CD14-positive monocyte (primary cell): ENCODE measurements around the gene TUBG1. TPM values are rescaled to one million over a fixed set of nuclear protein-coding genes. Genes with fewer than 3 reads are reported as not detected.
A peak's percentile ranks its signal among the peaks of the same experiment; 100 is the strongest.

Source experiments
- DNase-seq, 3 donors: peaks; one replicate each; pipeline ENCODE4 v3.0.0-alpha.2; 2011 to 2022
- H2AFZ ChIP-seq: 2 replicates; pipeline ENCODE4 v1.6.0; 2012; ENCODE audit warnings: mild to moderate bottlenecking, low read depth, low read length, inconsistent platforms; ENCODE audit not compliant: insufficient read depth, poor library complexity, severe bottlenecking
- H3K27ac ChIP-seq, 2 donors: 1 replicate in 1 of 2; 2 replicates in 1 of 2; pipeline ENCODE4 v1.5.1; 2012 to 2013; ENCODE audit warnings: low read length in 2 of 2, control low read depth in 1 of 2, inconsistent platforms in 1 of 2, low read depth in 1 of 2, mild to moderate bottlenecking in 1 of 2
- H3K27me3 ChIP-seq, 2 donors: one replicate each; pipeline versions ENCODE4 v1.6.0 to v1.6.1; 2011 to 2013; ENCODE audit warnings: low read length in 2 of 2; ENCODE audit not compliant: control insufficient read depth in 2 of 2, insufficient read depth in 2 of 2
- H3K36me3 ChIP-seq, 2 donors: replicated peaks in 1 of 2; 1 replicate in 1 of 2; 2 replicates in 1 of 2; pipeline versions ENCODE4 v1.5.1 to v1.6.1; 2012 to 2013; ENCODE audit warnings: low read length in 2 of 2, control low read depth in 1 of 2, inconsistent platforms in 1 of 2, mild to moderate bottlenecking in 1 of 2; ENCODE audit not compliant: insufficient read depth in 2 of 2, control insufficient read depth in 1 of 2
- H3K4me1 ChIP-seq, 2 donors: 1 replicate in 1 of 2; 2 replicates in 1 of 2; pipeline versions ENCODE4 v1.5.1 to v1.6.1; 2012 to 2013; ENCODE audit warnings: low read length in 2 of 2, control low read depth in 1 of 2, inconsistent platforms in 1 of 2, mild to moderate bottlenecking in 1 of 2, moderate library complexity in 1 of 2; ENCODE audit not compliant: insufficient read depth in 2 of 2, control insufficient read depth in 1 of 2
- H3K4me2 ChIP-seq: replicated peaks from 2 replicates; pipeline ENCODE3; 2012; ENCODE audit warnings: low read length, moderate library complexity, mild to moderate bottlenecking; ENCODE audit not compliant: poor library complexity, severe bottlenecking; ENCODE audit errors: extremely low read depth
- H3K4me3 ChIP-seq, 3 experiments: fragments of 200-600 bp in 1 of 3; sonication (generic) in 1 of 3; replicated peaks in 1 of 3; 1 replicate in 2 of 3; 2 replicates in 1 of 3; pipeline ENCODE4 v1.5.1; 2011 to 2013; ENCODE audit warnings: low read length in 3 of 3, mild to moderate bottlenecking in 3 of 3, control low read depth in 2 of 3, low read depth in 2 of 3, inconsistent platforms in 1 of 3, moderate library complexity in 1 of 3
- H3K79me2 ChIP-seq: 2 replicates; pipeline ENCODE4 v1.6.0; 2012; ENCODE audit warnings: mild to moderate bottlenecking, control low read depth, inconsistent platforms, low read length, moderate library complexity; ENCODE audit not compliant: insufficient read depth
- H3K9ac ChIP-seq: 2 replicates; pipeline ENCODE4 v1.6.0; 2017; ENCODE audit warnings: low read length, mild to moderate bottlenecking; ENCODE audit not compliant: insufficient read depth, poor library complexity, severe bottlenecking
- H3K9me3 ChIP-seq, 2 donors: replicated peaks in 1 of 2; 1 replicate in 1 of 2; 2 replicates in 1 of 2; pipeline versions ENCODE4 v1.5.1 to v1.6.1; 2012 to 2013; ENCODE audit warnings: low read length in 2 of 2, control low read depth in 1 of 2; ENCODE audit not compliant: control insufficient read depth in 1 of 2, insufficient read depth in 1 of 2
- H4K20me1 ChIP-seq: 2 replicates; pipeline ENCODE4 v1.6.0; 2012; ENCODE audit warnings: mild to moderate bottlenecking, low read length, control low read depth, moderate library complexity; ENCODE audit not compliant: insufficient read depth
- H3K27ac Mint-ChIP-seq, 7 donors: one replicate each; pipeline ENCODE4 v1.8.0; 2020; ENCODE audit warnings: mild to moderate bottlenecking in 7 of 7, mixed read lengths in 7 of 7, moderate library complexity in 6 of 7, inconsistent platforms in 2 of 7
- H3K27me3 Mint-ChIP-seq, 3 donors: one replicate each; pipeline ENCODE4 v1.8.0; 2021 to 2022; ENCODE audit warnings: low read depth in 3 of 3, mild to moderate bottlenecking in 3 of 3, mixed read lengths in 3 of 3, moderate library complexity in 3 of 3, inconsistent platforms in 1 of 3
- H3K36me3 Mint-ChIP-seq, 2 donors: one replicate each; pipeline ENCODE4 v1.8.0; 2020; ENCODE audit warnings: mixed read lengths in 2 of 2, inconsistent platforms in 1 of 2, mild to moderate bottlenecking in 1 of 2
- H3K4me1 Mint-ChIP-seq: one replicate; pipeline ENCODE4 v1.8.0; 2020; ENCODE audit warnings: mild to moderate bottlenecking, mixed read lengths
- H3K4me3 Mint-ChIP-seq, 2 donors: one replicate each; pipeline ENCODE4 v1.8.0; 2020; ENCODE audit warnings: mild to moderate bottlenecking in 2 of 2, mixed read lengths in 2 of 2, moderate library complexity in 1 of 2
- H3K9me3 Mint-ChIP-seq, 7 donors: one replicate each; pipeline ENCODE4 v1.8.0; 2020 to 2022; ENCODE audit warnings: mixed read lengths in 7 of 7, mild to moderate bottlenecking in 6 of 7, moderate library complexity in 6 of 7, inconsistent platforms in 2 of 7
- CTCF ChIP-seq: fragments of 200-600 bp; IDR thresholded peaks from one replicate; pipeline ENCODE4 v1.8.0; 2022; ENCODE audit warnings: antibody characterized with exemption, mild to moderate bottlenecking
- WGBS: methylation state at CpG from one replicate; pipeline ENCODE4 v1.1.5; 2013; ENCODE audit warnings: missing lambda C conversion rate; ENCODE audit not compliant: insufficient coverage; 5-methylcytosine and 5-hydroxymethylcytosine counted together
- intact Hi-C, 2 donors: fragments of 100-400 bp; cut with micrococcal nuclease; formaldehyde crosslinking; loops; one replicate each; pipeline versions ENCODE4 v1.15.0 to v1.15.1; 2023
- polyA plus RNA-seq, 3 donors: library from polyadenylated mRNA; depleted of rRNA in 1 of 3; unstranded in 2 of 3; stranded (reverse) in 1 of 3; fragments of 300-500 nt in 2 of 3; fragments of >200 nt in 1 of 3; fragmentation: Illumina TruSeq in 2 of 3; gene quantifications; 1 replicate in 2 of 3; 2 replicates in 1 of 3; pipeline ENCODE4 v1.2.3, GENCODE V29; 2012 to 2021

The TUBG1 gene
- polyA plus RNA-seq, 3 donors = 7.5 to 17.4 (median 10.2) TPM

- peak within 1 kb of the TSS; percentile 85 to 97 (median 95) for H3K27ac Mint-ChIP-seq
- WGBS = under 1% methylated on average over 58 of the region's 72 CpGs
- H3K9me3 Mint-ChIP-seq = no peaks in the 10 kb centered on the region
- Histone ChIP-seq H3K27ac (peak within 1 kb of the TSS; percentile 84 to 94), H4K20me1 (peaks cover 66% of the 10 kb centered on the region), H3K9me3 (no peaks in the 10 kb centered on the region), H3K4me2 (peak within 1 kb of the TSS; percentile 78), H3K9ac (peak within 1 kb of the TSS; percentile 92), H3K36me3 (peaks cover 56 to 65% of the 10 kb centered on the region in 2 donors), H3K79me2 (peaks cover 74% of the 10 kb centered on the region), H3K4me1 (peaks cover 39 to 51% of the 10 kb centered on the region in 2 donors), H3K4me3 (peak within 1 kb of the TSS; percentile 94 to 97 (median 97)), H3K27me3 (no peaks in the 10 kb centered on the region), H2AFZ (peak within 1 kb of the TSS; percentile 84)
- H3K4me1 Mint-ChIP-seq = peaks cover 36% of the 10 kb centered on the region
- intact Hi-C loops = loop anchor here (1.0 to 5.0 kb wide), 3 partner anchors 10 to 430 kb away; partner anchors contain the start of genes PSMC3IP (in 1 of the 2), RETREG3 (in 1 of the 2), RPL27 (in 1 of the 2) and TUBG1 (in 1 of the 2)
- peaks cover 58 to 67% of the 10 kb centered on the region in 2 donors for H3K36me3 Mint-ChIP-seq
- peak; percentile 88 to 94 (median 90) for DNase-seq
- no peak for TF ChIP-seq CTCF
- peaks cover 0 to 1% (median 0%) of the 10 kb centered on the region in 3 donors for H3K27me3 Mint-ChIP-seq
- H3K4me3 Mint-ChIP-seq = peak within 1 kb of the TSS; percentile 93 to 96
Measured at GRCh38 chr17:42566883-42567573, 42.5 kb upstream of the TUBG1 start, which contains the start of gene MLX. Gene MLX (plus strand): TSS chr17:42567100. CDS start chr17:42567125, 25 bp downstream.

- no peak overlapping the region for H2AFZ ChIP-seq
- no peak overlapping the region for H3K9ac ChIP-seq
- Mint-ChIP-seq H3K36me3 (peaks cover 71 to 79% of the 10 kb centered on the region in 2 donors), H3K9me3 (no peaks in the 10 kb centered on the region), H3K27me3 (peaks cover 0 to 1% (median 0%) of the 10 kb centered on the region in 3 donors), H3K4me3 (peak overlapping the region in 1 of 2 donors; percentile 93), H3K27ac (peak overlapping the region in 6 of 7 donors; percentile 61 to 96 (median 82)), H3K4me1 (peaks cover 32% of the 10 kb centered on the region)
- no peaks in the 10 kb centered on the region for H3K9me3 ChIP-seq
- peaks cover 67% of the 10 kb centered on the region for H4K20me1 ChIP-seq
- intact Hi-C loops = loop anchor here (5.0 kb wide), 2 partner anchors 39 to 429 kb away; partner anchors contain the start of genes RETREG3 (in 1 of the 2), RPL27 (in 1 of the 2) and TUBG1 (in 1 of the 2)
- peaks cover 26 to 36% of the 10 kb centered on the region in 2 donors for H3K4me1 ChIP-seq
- peak overlapping the region; percentile 78 for H3K4me2 ChIP-seq
- H3K79me2 ChIP-seq = peaks cover 69% of the 10 kb centered on the region
- H3K27me3 ChIP-seq = no peaks in the 10 kb centered on the region
- H3K36me3 ChIP-seq = peaks cover 71 to 80% of the 10 kb centered on the region in 2 donors
- WGBS = 88% methylated on average over 8 of the region's 14 CpGs
- H3K27ac ChIP-seq = peak overlapping the region in 1 of 2 donors; percentile 94
- no peak for DNase-seq
- H3K4me3 ChIP-seq = peak overlapping the region in 1 of 3 experiments; percentile 97
- no peak for TF ChIP-seq CTCF
Measured at GRCh38 chr17:42568341-42569111, 41.0 kb upstream of the TUBG1 start.
